K562 (cell line): Measurements from ENCODE around the gene GLB1L.

Source experiments
- ELF4 ChIP-seq: fragments of 450-650 bp; formaldehyde crosslinking; IDR thresholded peaks from 2 replicates; pipeline ENCODE4 v1.4.0; 2022; ENCODE audit warnings: missing genetic modification characterization
- EP300 ChIP-seq: IDR thresholded peaks from 2 replicates; pipeline ENCODE4 v1.6.1; 2012; ENCODE audit warnings: low read length, improper control_type of control experiment
- EZH2 ChIP-seq: IDR thresholded peaks from 2 replicates; pipeline ENCODE4 v1.6.1; 2012; ENCODE audit warnings: low read depth, mild to moderate bottlenecking, inconsistent platforms, low read length, borderline replicate concordance
- FOS ChIP-seq: IDR thresholded peaks from 3 replicates; pipeline ENCODE4 v1.6.1; 2011; ENCODE audit not compliant: insufficient read length; ENCODE audit errors: extremely low read depth
- HIVEP1 ChIP-seq: fragments of 250-450 bp; sonication (Bioruptor Pico); IDR thresholded peaks from 2 replicates; pipeline ENCODE4 v1.4.0; 2020; ENCODE audit warnings: mild to moderate bottlenecking
- SREBF1 ChIP-seq: fragments of 150-350 bp; IDR thresholded peaks from 2 replicates; pipeline ENCODE4 v1.6.1; 2014; ENCODE audit warnings: antibody characterized with exemption, low read depth, low read length, borderline replicate concordance
- YY1 ChIP-seq, 3 experiments: IDR thresholded peaks; 2 replicates each; pipeline ENCODE4 v1.6.1; 2011; ENCODE audit warnings: low read length in 2 of 3, mild to moderate bottlenecking in 2 of 3, moderate library complexity in 2 of 3, borderline replicate concordance in 1 of 3, control low read depth in 1 of 3, low read depth in 1 of 3; ENCODE audit not compliant: insufficient read depth in 3 of 3, insufficient replicate concordance in 2 of 3, control insufficient read depth in 1 of 3, insufficient read length in 1 of 3; ENCODE audit errors: extremely low read depth in 1 of 3
- ZNF274 ChIP-seq: IDR thresholded peaks from 2 replicates; pipeline ENCODE4 v1.6.1; 2011; ENCODE audit warnings: low read depth, mild to moderate bottlenecking, low read length, moderate library complexity, borderline replicate concordance
- ZSCAN29 ChIP-seq: fragments of 450-650 bp; IDR thresholded peaks from 2 replicates; pipeline ENCODE4 v1.6.1; 2017
- TF ChIP-seq, protein P1 (sequence below), 2 experiments: fragments of 450-650 bp; formaldehyde crosslinking in 1 of 2; IDR thresholded peaks; 2 replicates each; pipeline versions ENCODE4 v1.4.0 to v1.6.1; 2014 to 2020; ENCODE audit warnings: mild to moderate bottlenecking in 2 of 2, borderline replicate concordance in 1 of 2, low read depth in 1 of 2
- TF ChIP-seq, protein P2 (sequence below): sonication (generic); formaldehyde crosslinking; IDR thresholded peaks from 2 replicates; pipeline ENCODE4 v1.9.0; 2022; ENCODE audit warnings: mild to moderate bottlenecking, missing genetic modification reagents

DNA sequence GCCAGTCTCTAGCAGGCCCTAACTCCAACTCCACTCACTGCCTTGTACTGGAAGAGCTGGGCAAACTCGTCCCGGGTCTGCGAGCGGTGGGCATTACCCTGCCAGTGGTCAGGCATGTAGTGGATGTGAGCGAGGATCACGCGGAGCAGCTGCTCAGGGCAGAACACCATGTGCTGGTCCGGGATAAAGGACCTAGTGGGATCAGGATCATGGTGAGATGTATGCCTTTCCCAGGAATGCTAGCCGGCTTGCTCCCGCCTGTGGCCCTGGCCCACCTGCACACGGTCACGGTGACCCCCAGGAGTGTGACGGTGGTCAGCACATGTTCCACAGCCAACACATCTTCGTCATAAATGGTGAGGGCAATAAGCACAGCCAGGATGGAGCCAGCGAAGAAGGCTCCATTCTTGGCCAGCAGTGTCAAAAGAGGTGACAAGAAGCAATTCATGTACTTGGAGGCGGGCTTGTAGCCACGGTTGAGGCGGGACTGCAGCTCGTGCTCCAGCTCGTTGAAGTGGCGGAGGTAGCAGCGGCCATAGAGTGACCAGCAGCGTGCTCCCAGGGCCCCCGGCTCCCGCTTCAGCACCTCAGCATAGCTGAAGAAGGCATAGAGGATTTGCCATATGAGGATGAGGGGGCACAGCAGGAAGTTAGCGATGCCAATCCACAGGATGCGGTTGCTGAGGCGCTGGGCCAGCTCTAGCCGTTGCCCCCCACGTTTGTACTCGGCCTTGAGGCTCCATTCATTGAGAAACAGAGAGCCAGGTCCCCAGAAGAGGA, 21.2 kb downstream of the GLB1L start:
- no peak for TF ChIP-seq EP300
- TF ChIP-seq HIVEP1 (CRISPR knock-in tag) = no peak
- no peak for TF ChIP-seq ZNF274
- no peak for TF ChIP-seq ELF4
- no peak for TF ChIP-seq ZSCAN29
- TF ChIP-seq, protein P1, sequence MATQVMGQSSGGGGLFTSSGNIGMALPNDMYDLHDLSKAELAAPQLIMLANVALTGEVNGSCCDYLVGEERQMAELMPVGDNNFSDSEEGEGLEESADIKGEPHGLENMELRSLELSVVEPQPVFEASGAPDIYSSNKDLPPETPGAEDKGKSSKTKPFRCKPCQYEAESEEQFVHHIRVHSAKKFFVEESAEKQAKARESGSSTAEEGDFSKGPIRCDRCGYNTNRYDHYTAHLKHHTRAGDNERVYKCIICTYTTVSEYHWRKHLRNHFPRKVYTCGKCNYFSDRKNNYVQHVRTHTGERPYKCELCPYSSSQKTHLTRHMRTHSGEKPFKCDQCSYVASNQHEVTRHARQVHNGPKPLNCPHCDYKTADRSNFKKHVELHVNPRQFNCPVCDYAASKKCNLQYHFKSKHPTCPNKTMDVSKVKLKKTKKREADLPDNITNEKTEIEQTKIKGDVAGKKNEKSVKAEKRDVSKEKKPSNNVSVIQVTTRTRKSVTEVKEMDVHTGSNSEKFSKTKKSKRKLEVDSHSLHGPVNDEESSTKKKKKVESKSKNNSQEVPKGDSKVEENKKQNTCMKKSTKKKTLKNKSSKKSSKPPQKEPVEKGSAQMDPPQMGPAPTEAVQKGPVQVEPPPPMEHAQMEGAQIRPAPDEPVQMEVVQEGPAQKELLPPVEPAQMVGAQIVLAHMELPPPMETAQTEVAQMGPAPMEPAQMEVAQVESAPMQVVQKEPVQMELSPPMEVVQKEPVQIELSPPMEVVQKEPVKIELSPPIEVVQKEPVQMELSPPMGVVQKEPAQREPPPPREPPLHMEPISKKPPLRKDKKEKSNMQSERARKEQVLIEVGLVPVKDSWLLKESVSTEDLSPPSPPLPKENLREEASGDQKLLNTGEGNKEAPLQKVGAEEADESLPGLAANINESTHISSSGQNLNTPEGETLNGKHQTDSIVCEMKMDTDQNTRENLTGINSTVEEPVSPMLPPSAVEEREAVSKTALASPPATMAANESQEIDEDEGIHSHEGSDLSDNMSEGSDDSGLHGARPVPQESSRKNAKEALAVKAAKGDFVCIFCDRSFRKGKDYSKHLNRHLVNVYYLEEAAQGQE (IDR thresholded peaks at IDR 0.05; ENCODE audit: borderline replicate concordance) = no peak
- TF ChIP-seq, protein P1 (CRISPR knock-in tag; IDR thresholded peaks at IDR 0.05; ENCODE audit: low read depth) = no peak
- no peak for TF ChIP-seq EZH2
- no peak for TF ChIP-seq SREBF1
- TF ChIP-seq FOS = no peak
- TF ChIP-seq, protein P2, sequence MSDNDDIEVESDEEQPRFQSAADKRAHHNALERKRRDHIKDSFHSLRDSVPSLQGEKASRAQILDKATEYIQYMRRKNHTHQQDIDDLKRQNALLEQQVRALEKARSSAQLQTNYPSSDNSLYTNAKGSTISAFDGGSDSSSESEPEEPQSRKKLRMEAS = no peak
- no peak for TF ChIP-seq YY1 (IDR thresholded peaks at IDR 0.05; ENCODE audit: borderline replicate concordance in 1 of 3, control insufficient read depth in 1 of 3, extremely low read depth in 1 of 3, insufficient read depth in 3 of 3, insufficient read length in 1 of 3, insufficient replicate concordance in 2 of 3, low read depth in 1 of 3, low read length in 2 of 3)
